Psoas muscle (tissue), 8 donors: ENCODE measurements around the gene LRRC70. TPM values are rescaled to one million over a fixed set of nuclear protein-coding genes. Genes with fewer than 3 reads are reported as not detected.
"Not testable (repeated sequence)": the region's sequence is repeated elsewhere in the genome, so short reads cannot be mapped to it uniquely, and the experiment has no call there.

Source experiments
- ATAC-seq, 4 donors: fragments of 200-7000 bp; cut with Tn5 transposase; one replicate each; pipeline ENCODE4 v1.9.1; 2020; ENCODE audit warnings: moderate library complexity in 3 of 4, mild to moderate bottlenecking in 2 of 4
- DNase-seq, 2 donors: peaks; one replicate each; pipeline ENCODE4 v3.0.0-alpha.2; 2020
- H3K27ac ChIP-seq: fragments of 200-600 bp; one replicate; pipeline ENCODE4 v1.8.0; 2022
- H3K27me3 ChIP-seq, 3 donors: fragments of 200-600 bp in 1 of 3; one replicate each; pipeline versions ENCODE4 v1.6.1 to v1.8.0; 2013 to 2022; ENCODE audit warnings: low read length in 2 of 3, mild to moderate bottlenecking in 2 of 3, moderate library complexity in 1 of 3; ENCODE audit not compliant: insufficient read depth in 3 of 3
- H3K36me3 ChIP-seq, 2 donors: fragments of 200-600 bp in 1 of 2; one replicate each; pipeline versions ENCODE4 v1.6.1 to v1.8.0; 2013 to 2022; ENCODE audit warnings: low read depth in 1 of 2, mild to moderate bottlenecking in 1 of 2, moderate library complexity in 1 of 2; ENCODE audit not compliant: insufficient read depth in 1 of 2
- H3K4me1 ChIP-seq: fragments of 200-600 bp; one replicate; pipeline ENCODE4 v1.8.0; 2022
- H3K4me3 ChIP-seq: fragments of 200-600 bp; one replicate; pipeline ENCODE4 v1.8.0; 2022; ENCODE audit warnings: mild to moderate bottlenecking
- H3K9me3 ChIP-seq: fragments of 200-600 bp; one replicate; pipeline ENCODE4 v1.8.0; 2022
- WGBS, 3 donors: extraction: QIAGEN DNeasy Blood & Tissue Kit; methylation state at CpG; one replicate each; pipeline versions ENCODE4 v1.1.6 to v1.1.7; 2013; 5-methylcytosine and 5-hydroxymethylcytosine counted together
- intact Hi-C, 2 donors: fragments of 100-400 bp; cut with DNase I; formaldehyde crosslinking; loops; one replicate each; pipeline versions ENCODE4 v1.11.0 to v1.14.2; 2022
- polyA plus RNA-seq, 3 donors: library from polyadenylated mRNA; stranded (reverse); fragments of 200-250 nt; gene quantifications; one replicate each; pipeline ENCODE4 v1.2.3, GENCODE V29; 2013
- total RNA-seq, 4 donors: library from RNA; stranded (reverse); fragmentation: NEBNext Ultra II Directional in 2 of 4; extraction: Animal tissue kit (Norgen Biotek cat#: 25700) in 2 of 4; gene quantifications; one replicate each; pipeline versions ENCODE4 v1.2.1 to v1.2.4, GENCODE V29; 2021 to 2023
- TF ChIP-seq, protein P1 (sequence below): fragments of 200-600 bp; IDR thresholded peaks from one replicate; pipeline ENCODE4 v1.8.0; 2022; ENCODE audit warnings: antibody characterized with exemption
- donor health status: healthy with polysubstance abuse.
- donor health status: DM: no; HTN: no; CAD: no; lungs with moderate emphysema.
- donor health status: Bipolar disorder and iron deficiency.
- donor health status: healthy.
- donor health status: DM: yes; HTN: yes; CAD: no.
- donor health status: DM: no; HTN: no; CAD: no.
- donor health status: DM: no; HTN: no; CAD: no.
- donor health status: DM: yes; HTN: yes; CAD: no.

The LRRC70 gene
- total and polyA plus RNA-seq, 7 donors: 0.17 to 1.6 (median 0.64) TPM

GRCh38 chr5:62562867-62563266, 15.8 kb upstream of the LRRC70 start:
- TF ChIP-seq, protein P1, sequence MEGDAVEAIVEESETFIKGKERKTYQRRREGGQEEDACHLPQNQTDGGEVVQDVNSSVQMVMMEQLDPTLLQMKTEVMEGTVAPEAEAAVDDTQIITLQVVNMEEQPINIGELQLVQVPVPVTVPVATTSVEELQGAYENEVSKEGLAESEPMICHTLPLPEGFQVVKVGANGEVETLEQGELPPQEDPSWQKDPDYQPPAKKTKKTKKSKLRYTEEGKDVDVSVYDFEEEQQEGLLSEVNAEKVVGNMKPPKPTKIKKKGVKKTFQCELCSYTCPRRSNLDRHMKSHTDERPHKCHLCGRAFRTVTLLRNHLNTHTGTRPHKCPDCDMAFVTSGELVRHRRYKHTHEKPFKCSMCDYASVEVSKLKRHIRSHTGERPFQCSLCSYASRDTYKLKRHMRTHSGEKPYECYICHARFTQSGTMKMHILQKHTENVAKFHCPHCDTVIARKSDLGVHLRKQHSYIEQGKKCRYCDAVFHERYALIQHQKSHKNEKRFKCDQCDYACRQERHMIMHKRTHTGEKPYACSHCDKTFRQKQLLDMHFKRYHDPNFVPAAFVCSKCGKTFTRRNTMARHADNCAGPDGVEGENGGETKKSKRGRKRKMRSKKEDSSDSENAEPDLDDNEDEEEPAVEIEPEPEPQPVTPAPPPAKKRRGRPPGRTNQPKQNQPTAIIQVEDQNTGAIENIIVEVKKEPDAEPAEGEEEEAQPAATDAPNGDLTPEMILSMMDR: no peak
- intact Hi-C loops: no loop called here
- Histone ChIP-seq H3K27me3 (no peaks in the 10 kb centered on the region), H3K4me3 (no peak overlapping the region), H3K4me1 (no peaks in the 10 kb centered on the region), H3K36me3 (peaks cover 0 to 13% of the 10 kb centered on the region in 2 donors), H3K27ac (no peak overlapping the region), H3K9me3 (peaks cover 12% of the 10 kb centered on the region)
- no peak for ATAC-seq
- no peak for DNase-seq
- WGBS, 3 donors: 92 to 95% (median 94%) methylated on average over 1 of the region's 1 CpG

DNA sequence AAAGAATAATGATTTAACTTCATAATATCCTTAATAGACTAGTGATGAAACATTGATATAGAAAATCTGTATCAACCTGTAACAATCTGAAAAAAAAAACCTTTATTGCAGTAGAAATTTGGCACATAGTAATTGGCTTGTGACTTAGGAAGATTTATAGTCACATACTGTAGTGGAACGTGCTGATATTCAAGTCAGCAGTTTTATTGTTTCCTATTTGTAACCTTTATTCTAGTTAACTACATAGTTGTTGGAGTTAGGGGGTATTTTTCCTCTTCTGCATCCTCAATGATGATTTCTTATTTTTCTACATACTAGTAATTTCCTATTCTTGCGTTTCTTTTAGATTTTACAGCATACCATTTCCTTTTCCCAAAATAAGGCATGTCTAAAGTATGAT, 14.5 kb upstream of the LRRC70 start:
- Histone ChIP-seq H3K27ac (no peak overlapping the region), H3K9me3 (peaks cover 18% of the 10 kb centered on the region), H3K27me3 (no peaks in the 10 kb centered on the region), H3K4me3 (no peak overlapping the region), H3K36me3 (peaks cover 0 to 12% of the 10 kb centered on the region in 2 donors), H3K4me1 (no peaks in the 10 kb centered on the region)
- TF ChIP-seq, protein P1: no peak
- ATAC-seq (no peak), DNase-seq (no peak)
- intact Hi-C loops: no loop called here
- 44 to 51% (median 49%) methylated on average over 2 of the region's 2 CpGs for WGBS, 3 donors

DNA sequence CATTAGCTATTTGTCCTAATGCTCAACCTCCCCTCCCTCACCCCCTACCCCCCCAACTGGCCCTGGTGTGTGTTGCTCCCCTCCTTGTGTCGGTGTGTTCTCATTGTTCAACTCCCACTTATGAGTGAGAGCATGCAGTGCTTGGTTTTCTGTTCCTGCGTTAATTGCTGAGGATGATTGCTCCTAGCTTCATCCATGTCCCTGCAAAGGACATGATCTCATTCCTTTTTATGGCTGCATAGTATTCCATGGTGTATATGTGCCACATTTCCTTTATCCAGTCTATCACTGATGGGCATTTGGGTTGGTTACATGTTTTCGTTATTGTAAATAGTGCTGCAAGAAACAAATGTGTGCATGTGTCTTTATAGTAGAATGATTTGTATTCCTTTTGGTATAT, 12.9 kb upstream of the LRRC70 start:
- Histone ChIP-seq H3K9me3 (peaks cover 18% of the 10 kb centered on the region), H3K36me3 (peaks cover 0 to 12% of the 10 kb centered on the region in 2 donors)
- H3K4me3 ChIP-seq, intact Hi-C loops, DNase-seq, H3K27ac ChIP-seq, H3K27me3 ChIP-seq, ATAC-seq, H3K4me1 ChIP-seq: not testable (repeated sequence)
- 67 to 99% (median 83%) methylated on average over 3 of the region's 3 CpGs for WGBS, 3 donors

- no peak overlapping the region for H3K4me3 ChIP-seq
- no peaks in the 10 kb centered on the region for H3K4me1 ChIP-seq
- TF ChIP-seq, protein P1: no peak
- H3K27me3 ChIP-seq: no peaks in the 10 kb centered on the region
- H3K27ac ChIP-seq: no peak overlapping the region
- H3K9me3 ChIP-seq: peaks cover 18% of the 10 kb centered on the region
- DNase-seq: no peak
- no peak for ATAC-seq
- whole genome bisulfite sequencing, 3 donors: 96 to 98% (median 97%) methylated on average over 4 of the region's 4 CpGs
- no peaks in the 10 kb centered on the region for H3K36me3 ChIP-seq
- intact Hi-C loops: no loop called here
These were observed 10.5 kb upstream of the LRRC70 start for GRCh38 chr5:62568143-62568542.

DNA sequence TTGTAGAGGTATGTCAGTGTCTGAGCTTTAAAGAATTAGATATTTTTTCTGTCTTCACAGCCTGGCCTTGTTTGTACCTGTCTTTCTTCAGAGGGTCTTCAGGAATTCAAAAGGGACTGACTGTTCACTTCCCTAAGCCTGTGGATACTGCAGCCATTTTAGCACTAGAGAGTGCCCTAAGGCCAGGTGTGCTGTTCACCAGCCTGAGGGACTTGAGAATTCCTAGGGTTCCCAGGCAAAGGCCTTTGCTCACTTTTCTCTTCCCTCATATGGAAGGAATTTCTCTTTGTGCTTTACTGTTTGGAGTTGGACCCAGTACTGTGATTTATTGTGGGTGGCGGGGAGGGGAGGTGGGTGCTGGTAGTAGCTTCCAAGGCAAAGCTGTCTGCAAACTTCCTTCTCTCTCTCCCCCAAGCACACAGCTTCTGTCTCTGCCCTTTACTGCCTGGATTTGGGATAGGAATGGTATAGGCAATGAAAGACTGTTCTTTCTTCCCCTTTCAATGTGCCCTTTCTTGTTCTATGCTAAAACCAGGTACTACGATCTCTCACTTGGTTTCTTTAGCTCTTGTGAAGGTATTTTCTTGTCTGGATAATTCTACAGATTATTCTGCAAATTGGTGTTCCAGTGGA, 9.7 kb upstream of the LRRC70 start:
- no peaks in the 10 kb centered on the region for H3K27me3 ChIP-seq
- no peaks in the 10 kb centered on the region for H3K36me3 ChIP-seq
- intact Hi-C loops: no loop called here
- no peak overlapping the region for H3K27ac ChIP-seq
- ATAC-seq (no peak), DNase-seq (no peak)
- 92 to 97% (median 96%) methylated on average over 2 of the region's 2 CpGs for WGBS, 3 donors
- no peaks in the 10 kb centered on the region for H3K4me1 ChIP-seq
- no peak overlapping the region for H3K4me3 ChIP-seq
- H3K9me3 ChIP-seq: peaks cover 18% of the 10 kb centered on the region
- TF ChIP-seq, protein P1: no peak
